Measurements from ENCODE around the gene INKA2. TPM values are rescaled to one million over a fixed set of nuclear protein-coding genes. Genes with fewer than 3 reads are reported as not detected.

Gene INKA2
- total RNA-seq, 1 donor from 2014 or later = 4.7 TPM

DNA sequence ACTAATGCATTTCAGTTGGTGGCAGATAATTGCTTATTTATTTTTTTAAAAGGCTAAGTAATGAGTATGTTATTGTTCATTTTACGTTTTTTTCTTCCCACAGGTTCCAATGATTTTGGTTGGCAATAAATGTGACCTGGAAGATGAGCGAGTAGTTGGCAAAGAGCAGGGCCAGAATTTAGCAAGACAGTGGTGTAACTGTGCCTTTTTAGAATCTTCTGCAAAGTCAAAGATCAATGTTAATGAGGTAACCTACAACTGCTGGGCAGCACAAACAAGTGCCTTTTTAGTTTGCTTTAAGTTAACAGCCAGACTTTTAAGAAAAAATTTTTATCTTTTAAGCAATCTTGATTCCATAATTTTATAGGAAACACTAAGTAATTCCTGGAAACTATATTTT, 35.0 kb downstream of the INKA2 start:
- no peak for DNase-seq (ENCODE audit: low read depth)

DNA sequence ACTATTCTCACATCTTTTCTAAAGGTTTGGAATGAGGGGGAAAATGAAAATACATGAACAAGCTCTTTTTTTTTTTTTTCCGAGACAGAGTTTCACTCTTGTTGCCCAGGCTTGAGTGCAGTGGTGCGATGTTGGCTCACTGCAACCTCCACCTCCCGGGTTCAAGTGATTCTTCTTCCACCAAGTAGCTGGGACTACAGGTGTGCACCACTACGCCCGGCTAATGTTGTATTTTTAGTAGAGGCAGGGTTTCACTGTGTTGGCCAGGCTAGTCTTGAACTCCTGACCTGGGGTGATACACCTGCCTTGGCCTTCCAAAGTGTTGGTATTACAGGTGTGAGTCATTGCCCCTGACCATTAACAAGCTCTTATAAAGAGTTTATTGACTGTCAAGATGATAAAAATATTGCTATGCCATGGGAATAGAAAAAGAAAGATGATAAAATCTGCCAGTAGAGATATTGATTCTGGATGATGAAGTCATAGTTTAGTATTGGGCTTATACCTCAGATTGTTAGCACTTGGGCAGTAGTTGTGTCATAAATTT, 36.6 kb downstream of the INKA2 start:
- DNase-seq (ENCODE audit: low read depth) = no peak

DNA sequence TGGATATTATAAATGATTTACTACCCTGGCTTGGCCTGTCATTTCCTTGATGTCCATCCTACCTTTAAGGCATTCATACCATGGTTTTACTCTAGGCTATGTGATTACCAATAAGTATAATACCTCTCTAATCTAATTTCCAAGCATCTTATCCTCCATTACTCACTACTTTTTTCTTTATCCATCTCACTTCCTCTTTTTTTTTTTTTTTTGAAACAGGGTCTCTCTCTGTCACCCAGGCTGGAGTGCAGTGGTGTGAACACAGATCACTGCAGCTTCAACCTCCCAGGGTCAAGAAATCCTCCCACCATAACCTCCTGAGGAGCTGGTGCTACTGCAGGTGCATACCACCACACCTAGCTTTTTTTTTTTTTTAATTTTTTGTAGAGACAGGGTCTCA, 39.9 kb downstream of the INKA2 start:
- DNase-seq (ENCODE audit: low read depth) = no peak

DNA sequence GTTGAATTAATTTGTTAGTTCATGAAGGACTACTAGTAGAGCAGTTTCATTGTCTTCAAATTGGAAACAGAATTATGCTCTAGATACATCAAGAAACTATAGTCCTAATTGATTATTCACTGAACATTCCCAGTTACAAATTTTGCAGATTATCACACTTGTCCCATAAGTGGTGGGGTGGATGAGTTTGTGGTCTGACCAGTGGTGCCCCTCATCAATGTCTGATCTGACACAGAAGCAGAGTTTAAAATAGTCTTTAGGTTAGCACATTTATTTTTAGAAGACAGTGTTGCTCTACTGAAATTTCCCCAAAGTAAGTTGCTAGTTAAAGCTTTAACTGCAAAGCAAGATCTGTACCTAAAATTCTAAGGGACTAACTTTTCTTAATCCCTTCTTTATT, 42.9 kb downstream of the INKA2 start:
- DNase-seq (ENCODE audit: low read depth) = no peak

DNA sequence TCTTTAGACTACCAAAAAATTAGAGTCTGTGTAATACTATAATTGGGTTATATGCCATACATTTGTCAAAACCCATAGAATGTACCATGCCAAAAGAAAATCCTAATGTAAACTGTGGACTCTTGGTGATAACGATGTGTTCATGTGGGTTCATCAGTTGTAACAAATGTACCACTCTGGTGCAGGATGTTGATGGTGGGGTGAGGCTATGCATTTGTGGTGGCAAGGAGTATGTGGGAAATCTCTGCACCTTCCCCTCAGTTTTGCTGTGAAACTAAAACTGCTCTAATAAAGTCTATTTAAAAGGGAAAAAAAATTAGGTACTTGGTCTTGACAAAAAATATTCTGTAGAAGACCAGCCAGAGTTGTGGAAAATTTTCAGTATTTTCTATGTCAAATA, 43.4 kb downstream of the INKA2 start:
- no peak for DNase-seq (ENCODE audit: low read depth)

DNA sequence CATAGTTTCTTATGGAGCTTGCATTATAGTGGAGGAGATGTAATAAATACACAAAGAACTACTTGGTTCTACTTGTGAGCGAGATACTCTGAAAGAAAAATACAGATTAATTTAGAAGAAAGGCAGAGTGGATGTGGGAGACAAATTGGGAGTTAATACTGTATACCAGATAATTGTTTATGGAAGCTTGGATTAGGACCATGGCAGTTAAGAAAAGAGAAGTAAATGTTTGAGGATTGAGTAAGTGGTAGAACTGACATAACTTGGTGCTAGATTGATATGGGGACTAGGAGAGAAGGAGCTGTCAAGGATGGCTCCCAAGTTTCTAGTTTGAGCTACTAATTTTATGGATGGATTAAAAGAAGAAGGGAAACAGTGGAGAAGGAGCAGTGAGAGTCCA, 47.3 kb downstream of the INKA2 start:
- DNase-seq (ENCODE audit: low read depth) = no peak

DNA sequence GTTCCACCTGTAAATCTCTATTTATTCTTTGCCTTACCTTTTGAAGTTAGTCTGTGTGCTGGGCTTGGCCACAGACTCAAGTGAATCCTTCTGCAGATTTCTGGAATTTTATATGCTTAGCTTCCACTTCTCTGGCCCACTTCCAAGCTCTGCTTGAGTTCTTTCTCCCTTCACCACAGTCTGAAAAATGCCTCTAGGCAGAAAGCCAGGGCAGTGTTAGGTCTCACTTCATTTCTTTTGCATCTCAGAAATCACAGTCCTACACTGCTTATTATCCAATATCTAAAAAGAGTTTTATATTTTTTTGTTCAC, 48.9 kb downstream of the INKA2 start:
- peak; percentile 93 for DNase-seq (ENCODE audit: low read depth)

Other genes with a start within 250 kb of the INKA2 start
- not detected in 2 replicates for gene ADORA3, start 235.8 kb downstream of the INKA2 start, total RNA-seq
- gene TMIGD3, start 235.8 kb downstream of the INKA2 start, total RNA-seq = not detected in 2 replicates
- 28.3 and 93.7 TPM in 2 replicates for gene RAP1A, start 119.6 kb downstream of the INKA2 start, total RNA-seq
- 20.9 and 26.7 TPM in 2 replicates for gene DDX20, start 16.5 kb upstream of the INKA2 start, total RNA-seq

All from renal cortical epithelial cell (primary cell).